Stimulated activated CD4-positive, alpha-beta T cell treated with anti-CD3 and anti-CD28 coated beads, Interleukin-12 subunit alpha, Interleukin-12 subunit beta, amount 100 ng/mL, for 24 hours (primary cell): ENCODE results near the gene OR1L4.

Experiments used
- DNase-seq, 2 experiments: peaks; one replicate each; pipeline ENCODE4 v3.0.0-alpha.2; 2020; ENCODE audit warnings: low read depth in 2 of 2

The OR1L4 gene

GRCh38 chr9:122723690-122724089 is at the start of gene OR1L4:
TSS of gene OR1L4 (plus strand) at chr9:122723990. CDS start at chr9:122723990, 0 bp downstream.
- no peak for DNase-seq

GRCh38 chr9:122684851-122685250 is 38.9 kb upstream of the OR1L4 start:
- no peak for DNase-seq

- no peak for DNase-seq
These were observed 28.1 kb upstream of the OR1L4 start for GRCh38 chr9:122695696-122696095.

GRCh38 chr9:122718038-122718437 is 5.8 kb upstream of the OR1L4 start:
- DNase-seq, result no peak

- DNase-seq, result no peak
These were observed 4.6 kb upstream of the OR1L4 start for GRCh38 chr9:122719218-122719617.

GRCh38 chr9:122742003-122742402 is 18.2 kb downstream of the OR1L4 start, which contains the start of gene OR1L6:
TSS of gene OR1L6 (plus strand) at chr9:122742303. CDS start at chr9:122749848, 7,545 bp downstream.
- no peak for DNase-seq

- DNase-seq, result no peak
These were observed 31.0 kb downstream of the OR1L4 start for GRCh38 chr9:122754825-122755224.

GRCh38 chr9:122767817-122768216 is 44.0 kb downstream of the OR1L4 start:
- DNase-seq, result no peak
